SKM-1 (cell line): Measurements from ENCODE around the gene CLCA1.

ENCODE experiments used
- DNase-seq: peaks from one replicate; lab custom pipeline; 2025; ENCODE audit not compliant: unreplicated experiment; lab: John Stamatoyannopoulos, UW

CLCA1 gene

GRCh38 chr1:86546787-86547221 lies 78.1 kb downstream of the CLCA1 start, which contains the start of gene CLCA4:
CLCA4 (plus strand) TSS chr1:86547078; CDS start chr1:86547120, 42 bp downstream.
- DNase-seq: no peak

- no peak for DNase-seq
Observed at GRCh38 chr1:86548839-86549238, 80.1 kb downstream of the CLCA1 start.
